ENCODE data around the gene NUB1.

Gene NUB1

GRCh38 chr7:151424799-151425198 lies 83.2 kb downstream of the NUB1 start:
- no peak for DNase-seq (ENCODE audit: low read depth)

DNA sequence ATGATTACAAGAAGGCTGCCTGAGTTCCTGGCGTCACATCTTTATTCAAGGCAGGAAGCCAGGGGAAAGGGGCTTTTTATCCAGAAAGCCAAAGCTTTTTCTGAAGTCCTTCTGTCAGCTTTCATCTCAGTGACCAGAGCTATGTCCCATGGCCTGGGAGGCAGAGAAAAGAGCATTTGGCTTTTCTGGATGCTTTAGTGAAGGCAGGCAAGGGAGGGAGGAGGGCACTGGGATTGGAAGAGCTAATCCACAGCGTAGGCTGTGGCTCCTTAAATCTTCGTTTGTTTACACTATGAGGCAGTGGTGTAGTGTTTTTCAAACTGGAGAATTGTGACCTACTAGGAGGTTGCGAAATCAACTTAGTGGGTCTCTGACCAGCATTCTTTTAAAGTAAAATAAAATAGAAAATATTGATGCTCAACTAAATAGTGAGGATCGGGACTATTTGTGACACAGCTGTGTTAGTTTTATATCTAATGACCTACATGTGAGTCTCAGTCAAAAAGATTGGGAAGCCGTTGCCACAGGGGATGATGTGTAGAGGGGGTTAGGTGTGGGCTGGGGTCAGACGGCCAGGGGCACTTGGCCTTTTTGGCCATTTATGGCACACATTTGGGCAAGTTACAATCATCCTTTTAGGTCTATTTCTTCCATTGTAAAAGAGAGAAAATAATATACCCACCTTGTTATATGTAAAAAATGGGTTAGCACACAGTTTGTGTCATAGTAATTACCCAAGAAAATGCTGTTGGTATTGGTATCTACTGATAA lies 84.2 kb downstream of the NUB1 start:
- DNase-seq (ENCODE audit: low read depth) = no peak

DNA sequence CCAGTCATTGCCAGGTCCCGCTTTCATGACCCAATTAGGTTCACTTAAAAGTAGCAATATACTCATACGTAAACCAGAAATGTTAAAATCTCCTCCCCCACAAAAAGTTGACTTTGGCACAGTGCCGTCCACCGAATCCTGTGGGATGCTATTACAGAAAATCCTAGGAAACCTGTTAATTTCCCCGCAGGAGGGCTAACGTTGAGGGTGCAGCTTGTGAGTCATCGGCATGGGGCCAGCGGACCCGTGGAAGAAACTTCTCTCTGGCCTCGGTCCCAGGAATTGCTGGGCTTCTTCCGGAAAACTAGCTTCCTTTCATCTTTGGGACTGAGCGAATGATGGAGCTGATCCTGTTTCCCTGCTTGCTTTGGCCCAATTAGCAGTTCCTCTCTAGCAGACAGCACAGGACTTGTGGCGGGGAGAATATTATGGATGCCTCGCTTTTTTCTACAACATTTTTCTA lies 84.9 kb downstream of the NUB1 start:
- no peak for DNase-seq (ENCODE audit: low read depth)

- DNase-seq (ENCODE audit: low read depth) = no peak
Observed at GRCh38 chr7:151426904-151427704, 85.5 kb downstream of the NUB1 start.

- no peak for DNase-seq (ENCODE audit: low read depth)
Observed at GRCh38 chr7:151427705-151428377, 86.2 kb downstream of the NUB1 start.
